Lower leg skin (tissue), 3 donors: Measurements from ENCODE around the gene IL10RB.

Experiments
- CTCF ChIP-seq, 3 donors: fragments of 450-650 bp; IDR thresholded peaks; one replicate each; pipeline ENCODE4 v1.5.1; 2016; ENCODE audit warnings: antibody characterized with exemption in 3 of 3, mild to moderate bottlenecking in 3 of 3, moderate library complexity in 2 of 3
- POLR2A ChIP-seq, 2 donors: fragments of 450-650 bp; IDR thresholded peaks; one replicate each; pipeline ENCODE4 v1.6.1; 2016 to 2017; ENCODE audit warnings: antibody characterized with exemption in 2 of 2, mild to moderate bottlenecking in 1 of 2, moderate library complexity in 1 of 2

- TF ChIP-seq CTCF (IDR thresholded peaks at IDR 0.05) (no peak), POLR2A (IDR thresholded peaks at IDR 0.05) (no peak)
Observed at GRCh38 chr21:33262921-33263320, 3.2 kb upstream of the IL10RB start.
